Suppressor macrophage treated with lipopolysaccharide for 4 hours (primary cell): ENCODE measurements around the gene TNS2.

Experiments
- DNase-seq: peaks from one replicate; pipeline ENCODE4 v3.0.0-alpha.2; 2020

The TNS2 gene

GRCh38 chr12:53113951-53114350 lies 64.1 kb downstream of the TNS2 start:
- DNase-seq: no peak
